Kidney (tissue), 14 donors: ENCODE data around the gene ASTN2. TPM values are rescaled to one million over a fixed set of nuclear protein-coding genes. Genes with fewer than 3 reads are reported as not detected.

Source experiments
- DNase-seq, 5 donors: peaks; one replicate each; pipeline ENCODE4 v3.0.0-alpha.2; 2013 to 2020
- FAIRE-seq: peaks from 2 replicates; lab custom pipeline; 2012; peaks lifted over from hg19 to GRCh38; lab: Jason Lieb, UNC
- H3K27ac ChIP-seq, 2 donors: one replicate each; pipeline ENCODE4 v1.7.0; 2013; ENCODE audit warnings: low read depth in 2 of 2, low read length in 2 of 2, inconsistent platforms in 1 of 2
- H3K27me3 ChIP-seq: one replicate; pipeline ENCODE4 v1.7.1; 2013; ENCODE audit warnings: low read length, inconsistent platforms; ENCODE audit not compliant: control insufficient read depth, insufficient read depth
- H3K36me3 ChIP-seq, 3 donors: one replicate each; pipeline versions ENCODE4 v1.7.0 to v1.7.1; 2013; ENCODE audit warnings: low read length in 3 of 3, control low read depth in 1 of 3, inconsistent platforms in 1 of 3; ENCODE audit not compliant: insufficient read depth in 3 of 3, control insufficient read depth in 2 of 3
- H3K4me1 ChIP-seq, 3 donors: one replicate each; pipeline versions ENCODE4 v1.7.0 to v1.7.1; 2013; ENCODE audit warnings: low read length in 3 of 3, inconsistent platforms in 1 of 3, low read depth in 1 of 3; ENCODE audit not compliant: control insufficient read depth in 2 of 3, insufficient read depth in 2 of 3
- H3K4me3 ChIP-seq, 3 donors: one replicate each; pipeline versions ENCODE4 v1.7.0 to v1.8.1; 2013; ENCODE audit warnings: low read length in 3 of 3, control low read depth in 1 of 3, inconsistent platforms in 1 of 3
- H3K9ac ChIP-seq, 3 donors: one replicate each; pipeline versions ENCODE4 v1.7.0 to v1.7.1; 2013; ENCODE audit warnings: low read length in 3 of 3, control low read depth in 1 of 3, inconsistent platforms in 1 of 3
- H3K9me3 ChIP-seq, 3 donors: one replicate each; pipeline versions ENCODE4 v1.7.0 to v1.7.1; 2013; ENCODE audit warnings: low read length in 3 of 3, control low read depth in 1 of 3, inconsistent platforms in 1 of 3; ENCODE audit not compliant: control insufficient read depth in 2 of 3, insufficient read depth in 1 of 3
- intact Hi-C: fragments of 100-400 bp; cut with DNase I; formaldehyde crosslinking; loops from one replicate; pipeline ENCODE4 v1.11.1; 2022
- polyA plus RNA-seq: library from polyadenylated mRNA; stranded (reverse); fragments of 350-450 nt; fragmentation: Illumina TruSeq; extraction: RNeasy Lipid Tissue Mini Kit (QIAGEN cat#74804); gene quantifications from one replicate; pipeline ENCODE4 v1.2.3, GENCODE V29; 2014; ENCODE audit warnings: low read depth, low replicate concordance; ENCODE audit not compliant: insufficient read depth
- total RNA-seq: library from RNA; stranded (reverse); fragmentation: NEBNext Ultra II Directional; extraction: Animal tissue kit (Norgen Biotek cat#: 25700); gene quantifications from one replicate; pipeline ENCODE4 v1.2.1, GENCODE V29; 2021
- TF ChIP-seq, protein P1 (sequence below): IDR thresholded peaks from 3 replicates; pipeline ENCODE4 v1.5.1; 2012; ENCODE audit warnings: mild to moderate bottlenecking, moderate library complexity, borderline replicate concordance; ENCODE audit not compliant: insufficient read depth; ENCODE audit errors: extremely low read depth
- donor health status: control.
- donor health status: control.
- donor health status: control.
- donor health status: control.
- donor health status: control.
- donor health status: DM: yes; HTN: yes; CAD: no.
- donor health status: Normal renal cell carcinoma (clear cell type).

ASTN2 gene
- total and polyA plus RNA-seq, 2 donors from 2014 or later = 7.6 to 11.5 TPM

DNA sequence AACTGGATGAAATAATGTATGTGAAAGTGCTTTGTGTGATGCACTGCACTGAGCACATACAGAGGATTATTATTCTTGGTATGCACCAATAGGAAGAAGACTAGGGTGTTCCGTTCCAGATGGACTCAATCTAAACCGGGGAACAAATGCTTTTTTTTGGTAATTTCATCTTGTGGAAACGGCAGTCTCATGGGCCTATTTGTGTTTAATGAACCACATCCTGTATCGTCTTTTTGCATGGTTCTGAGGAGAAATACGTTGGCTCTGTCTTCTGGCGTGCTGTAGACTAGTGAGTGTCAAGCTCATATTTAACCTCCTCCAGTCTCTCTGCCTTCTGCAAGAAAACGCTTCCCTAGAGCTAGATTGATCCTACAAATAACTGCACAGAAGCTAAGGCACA is 697.7 kb downstream of the ASTN2 start:
- Histone ChIP-seq H3K9me3 (no peaks in the 10 kb centered on the region), H3K27ac (no peak overlapping the region), H3K27me3 (no peaks in the 10 kb centered on the region), H3K36me3 (peaks cover 0 to 2% (median 0%) of the 10 kb centered on the region in 3 donors), H3K4me1 (no peaks in the 10 kb centered on the region), H3K4me3 (no peak overlapping the region), H3K9ac (no peak overlapping the region)
- intact Hi-C loops = no loop called here
- FAIRE-seq (no peak), DNase-seq (peak in 2 of 5 donors; percentile 35 to 79)
- TF ChIP-seq, protein P1, sequence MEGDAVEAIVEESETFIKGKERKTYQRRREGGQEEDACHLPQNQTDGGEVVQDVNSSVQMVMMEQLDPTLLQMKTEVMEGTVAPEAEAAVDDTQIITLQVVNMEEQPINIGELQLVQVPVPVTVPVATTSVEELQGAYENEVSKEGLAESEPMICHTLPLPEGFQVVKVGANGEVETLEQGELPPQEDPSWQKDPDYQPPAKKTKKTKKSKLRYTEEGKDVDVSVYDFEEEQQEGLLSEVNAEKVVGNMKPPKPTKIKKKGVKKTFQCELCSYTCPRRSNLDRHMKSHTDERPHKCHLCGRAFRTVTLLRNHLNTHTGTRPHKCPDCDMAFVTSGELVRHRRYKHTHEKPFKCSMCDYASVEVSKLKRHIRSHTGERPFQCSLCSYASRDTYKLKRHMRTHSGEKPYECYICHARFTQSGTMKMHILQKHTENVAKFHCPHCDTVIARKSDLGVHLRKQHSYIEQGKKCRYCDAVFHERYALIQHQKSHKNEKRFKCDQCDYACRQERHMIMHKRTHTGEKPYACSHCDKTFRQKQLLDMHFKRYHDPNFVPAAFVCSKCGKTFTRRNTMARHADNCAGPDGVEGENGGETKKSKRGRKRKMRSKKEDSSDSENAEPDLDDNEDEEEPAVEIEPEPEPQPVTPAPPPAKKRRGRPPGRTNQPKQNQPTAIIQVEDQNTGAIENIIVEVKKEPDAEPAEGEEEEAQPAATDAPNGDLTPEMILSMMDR = no peak

DNA sequence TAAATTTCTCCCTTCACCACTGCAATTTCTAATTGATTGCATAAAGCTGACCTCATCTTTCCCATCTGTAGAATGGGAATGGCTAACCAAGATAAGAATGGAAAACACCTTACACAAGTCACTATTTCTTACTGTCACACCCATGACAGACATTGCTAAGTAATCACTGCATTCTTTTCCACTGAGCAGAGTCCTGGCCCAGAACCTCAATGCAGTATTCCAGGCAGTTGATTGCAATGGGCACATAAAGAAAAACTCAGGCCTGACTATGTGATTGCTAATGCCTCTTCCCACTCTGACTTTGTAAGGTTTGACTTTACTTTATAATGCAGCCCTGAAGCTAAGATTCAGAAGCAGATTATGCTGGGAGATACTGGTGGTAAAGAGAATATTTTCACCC is 698.4 kb downstream of the ASTN2 start:
- Histone ChIP-seq H3K9me3 (no peaks in the 10 kb centered on the region), H3K4me1 (no peaks in the 10 kb centered on the region), H3K9ac (no peak overlapping the region), H3K36me3 (peaks cover 0 to 2% (median 0%) of the 10 kb centered on the region in 3 donors), H3K27me3 (no peaks in the 10 kb centered on the region), H3K27ac (no peak overlapping the region), H3K4me3 (no peak overlapping the region)
- TF ChIP-seq, protein P1 = no peak
- FAIRE-seq = no peak
- DNase-seq = no peak
- intact Hi-C loops = no loop called here

DNA sequence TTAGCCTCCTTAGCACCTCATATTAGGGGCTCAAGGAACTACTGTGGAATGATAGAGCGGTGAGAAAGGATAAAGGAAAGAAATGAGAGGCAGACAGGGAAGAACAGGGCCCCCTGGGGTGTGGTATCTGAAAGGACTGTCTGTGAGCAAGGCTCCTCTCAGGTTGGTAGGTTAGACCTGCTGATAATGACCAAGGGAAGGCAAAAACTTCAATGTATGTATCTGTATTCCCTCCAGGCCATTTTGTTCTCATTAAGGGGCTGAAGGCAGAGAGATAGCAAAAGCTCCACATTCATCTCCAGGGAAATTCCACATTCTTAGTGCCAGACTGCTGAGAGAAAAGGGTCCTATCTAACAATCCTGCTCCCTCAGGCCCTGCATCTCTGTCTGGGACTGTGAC is 699.1 kb downstream of the ASTN2 start:
- DNase-seq (no peak), FAIRE-seq (no peak)
- Histone ChIP-seq H3K4me3 (no peak overlapping the region), H3K27ac (no peak overlapping the region), H3K27me3 (no peaks in the 10 kb centered on the region), H3K9ac (no peak overlapping the region), H3K36me3 (peaks cover 0 to 2% (median 0%) of the 10 kb centered on the region in 3 donors), H3K9me3 (no peaks in the 10 kb centered on the region), H3K4me1 (no peaks in the 10 kb centered on the region)
- TF ChIP-seq, protein P1 = no peak
- intact Hi-C loops = no loop called here

DNA sequence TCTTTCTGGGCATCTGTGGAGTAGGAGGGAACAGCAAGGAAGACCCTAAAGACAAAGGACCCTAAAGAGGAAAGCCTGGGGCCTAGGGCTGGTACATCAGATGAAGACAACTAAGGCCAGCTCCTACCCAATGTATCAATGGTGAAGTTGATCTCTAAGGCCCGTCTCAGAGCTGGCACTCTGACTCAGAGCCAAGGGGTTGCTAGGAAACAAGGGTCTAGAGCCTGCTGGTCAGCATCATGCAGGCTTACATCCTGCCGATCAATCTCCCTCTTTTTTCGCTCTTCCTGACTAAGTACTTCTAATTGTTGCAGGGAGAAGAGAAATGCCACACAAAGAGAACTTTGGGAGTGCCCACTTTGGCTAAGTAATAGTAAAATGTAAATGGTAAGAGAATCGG is 701.6 kb downstream of the ASTN2 start:
- TF ChIP-seq, protein P1 = no peak
- Histone ChIP-seq H3K36me3 (no peaks in the 10 kb centered on the region), H3K9me3 (no peaks in the 10 kb centered on the region), H3K9ac (no peak overlapping the region), H3K4me3 (no peak overlapping the region), H3K27ac (no peak overlapping the region), H3K27me3 (no peaks in the 10 kb centered on the region), H3K4me1 (no peaks in the 10 kb centered on the region)
- FAIRE-seq (no peak), DNase-seq (no peak)
- intact Hi-C loops = no loop called here
